A549 (cell line): Measurements from ENCODE around the gene RPL27.

Experiments used
- CTCF ChIP-seq: fragments of >200 bp; sonication (Bioruptor Twin); formaldehyde crosslinking; IDR thresholded peaks from 3 replicates; pipeline ENCODE4 v1.5.1; 2016
- HMGXB4 ChIP-seq: fragments of 250-450 bp; sonication (Bioruptor Pico); IDR thresholded peaks from 2 replicates; pipeline ENCODE4 v1.5.0; 2021; ENCODE audit warnings: mild to moderate bottlenecking, moderate library complexity, borderline replicate concordance

GRCh38 chr17:43042025-43042628 is 43.9 kb downstream of the RPL27 start:
- TF ChIP-seq HMGXB4 (CRISPR knock-in tag) (no peak), CTCF (no peak)
